ENCODE results near the gene TCP11L2.

Gene TCP11L2

GRCh38 chr12:106271575-106272505 lies 30.7 kb upstream of the TCP11L2 start:
- no peaks in the 10 kb centered on the region for H3K79me2 ChIP-seq (ENCODE audit: insufficient read depth, low read length)
- TF ChIP-seq EZH2 (IDR thresholded peaks at IDR 0.05; ENCODE audit: borderline replicate concordance, low read depth, low read length, severe bottlenecking): no peak
- TF ChIP-seq, protein P1, sequence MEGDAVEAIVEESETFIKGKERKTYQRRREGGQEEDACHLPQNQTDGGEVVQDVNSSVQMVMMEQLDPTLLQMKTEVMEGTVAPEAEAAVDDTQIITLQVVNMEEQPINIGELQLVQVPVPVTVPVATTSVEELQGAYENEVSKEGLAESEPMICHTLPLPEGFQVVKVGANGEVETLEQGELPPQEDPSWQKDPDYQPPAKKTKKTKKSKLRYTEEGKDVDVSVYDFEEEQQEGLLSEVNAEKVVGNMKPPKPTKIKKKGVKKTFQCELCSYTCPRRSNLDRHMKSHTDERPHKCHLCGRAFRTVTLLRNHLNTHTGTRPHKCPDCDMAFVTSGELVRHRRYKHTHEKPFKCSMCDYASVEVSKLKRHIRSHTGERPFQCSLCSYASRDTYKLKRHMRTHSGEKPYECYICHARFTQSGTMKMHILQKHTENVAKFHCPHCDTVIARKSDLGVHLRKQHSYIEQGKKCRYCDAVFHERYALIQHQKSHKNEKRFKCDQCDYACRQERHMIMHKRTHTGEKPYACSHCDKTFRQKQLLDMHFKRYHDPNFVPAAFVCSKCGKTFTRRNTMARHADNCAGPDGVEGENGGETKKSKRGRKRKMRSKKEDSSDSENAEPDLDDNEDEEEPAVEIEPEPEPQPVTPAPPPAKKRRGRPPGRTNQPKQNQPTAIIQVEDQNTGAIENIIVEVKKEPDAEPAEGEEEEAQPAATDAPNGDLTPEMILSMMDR (IDR thresholded peaks at IDR 0.05; ENCODE audit: borderline replicate concordance, extremely low read depth, low read length, poor library complexity, severe bottlenecking): no peak
- H3K9ac ChIP-seq (ENCODE audit: low read depth, low read length): no peak overlapping the region
- H3K36me3 ChIP-seq (ENCODE audit: insufficient read depth, low read length): no peaks in the 10 kb centered on the region
- H3K9me3 ChIP-seq (ENCODE audit: insufficient read depth, low read length, severe bottlenecking): no peaks in the 10 kb centered on the region
- no peak overlapping the region for H2AFZ ChIP-seq (ENCODE audit: low read depth, low read length)
- ATAC-seq (ENCODE audit: insufficient read depth, low read depth) (no peak), DNase-seq (no peak)
- peaks cover 13% of the 10 kb centered on the region for H3K27me3 ChIP-seq (ENCODE audit: insufficient read depth, low read length, poor library complexity)
- H4K20me1 ChIP-seq (ENCODE audit: insufficient read depth, low read length): no peaks in the 10 kb centered on the region
- H3K4me1 ChIP-seq (ENCODE audit: insufficient read depth, low read length): no peaks in the 10 kb centered on the region
- H3K4me2 ChIP-seq (ENCODE audit: insufficient read depth, low read length): no peak overlapping the region
- H3K4me3 ChIP-seq (ENCODE audit: low read depth in 1 of 2, low read length in 2 of 2): no peak overlapping the region
- no peak overlapping the region for H3K27ac ChIP-seq (ENCODE audit: low read length)

DNA sequence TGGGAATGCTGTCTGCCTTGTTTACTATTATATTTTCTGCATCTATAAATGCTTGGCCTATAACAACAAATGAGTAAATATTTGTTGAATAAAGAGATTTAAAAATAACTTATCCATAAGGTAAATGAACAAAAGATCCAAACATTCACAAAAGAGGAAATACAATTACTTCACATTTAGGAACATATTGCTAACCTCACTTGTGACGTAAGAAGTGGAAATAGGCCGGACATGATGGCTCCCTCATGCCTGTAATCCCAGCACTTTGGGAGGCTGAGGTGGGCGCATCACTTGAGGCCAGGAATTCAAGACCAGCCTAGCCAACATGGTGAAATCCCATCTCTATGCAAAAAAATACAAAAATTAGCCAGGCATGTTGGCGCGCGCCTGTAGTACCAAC lies 29.0 kb upstream of the TCP11L2 start:
- peaks cover 10% of the 10 kb centered on the region for H3K27me3 ChIP-seq (ENCODE audit: insufficient read depth, low read length, poor library complexity)
- no peak overlapping the region for H3K4me3 ChIP-seq (ENCODE audit: low read depth in 1 of 2, low read length in 2 of 2)
- no peak for TF ChIP-seq EZH2 (IDR thresholded peaks at IDR 0.05; ENCODE audit: borderline replicate concordance, low read depth, low read length, severe bottlenecking)
- H4K20me1 ChIP-seq (ENCODE audit: insufficient read depth, low read length): no peaks in the 10 kb centered on the region
- ATAC-seq (ENCODE audit: insufficient read depth, low read depth): no peak
- no peaks in the 10 kb centered on the region for H3K9me3 ChIP-seq (ENCODE audit: insufficient read depth, low read length, severe bottlenecking)
- H3K9ac ChIP-seq (ENCODE audit: low read depth, low read length): no peak overlapping the region
- H2AFZ ChIP-seq (ENCODE audit: low read depth, low read length): no peak overlapping the region
- H3K4me2 ChIP-seq (ENCODE audit: insufficient read depth, low read length): no peak overlapping the region
- H3K36me3 ChIP-seq (ENCODE audit: insufficient read depth, low read length): no peaks in the 10 kb centered on the region
- no peak overlapping the region for H3K27ac ChIP-seq (ENCODE audit: low read length)
- no peaks in the 10 kb centered on the region for H3K79me2 ChIP-seq (ENCODE audit: insufficient read depth, low read length)
- DNase-seq: no peak
- no peaks in the 10 kb centered on the region for H3K4me1 ChIP-seq (ENCODE audit: insufficient read depth, low read length)

DNA sequence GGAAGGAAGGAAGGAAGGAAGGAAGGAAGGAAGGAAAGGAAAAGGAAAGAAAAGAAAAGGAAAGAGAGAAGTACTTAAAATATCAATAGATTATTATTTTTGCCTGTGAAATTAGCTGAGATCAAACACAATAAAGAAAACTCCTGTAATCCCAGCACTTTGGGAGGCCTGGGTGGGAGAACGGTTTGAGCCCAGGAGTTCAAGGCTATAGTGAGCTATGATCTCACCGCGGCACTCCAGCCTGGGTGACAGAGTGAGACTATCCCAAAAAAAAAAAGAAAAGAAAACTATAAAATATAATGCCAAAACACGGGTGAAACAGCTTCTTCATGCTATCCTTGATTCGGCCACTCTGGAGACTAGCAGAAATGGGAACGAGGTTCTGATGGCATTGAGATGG lies 28.5 kb upstream of the TCP11L2 start:
- TF ChIP-seq EZH2 (IDR thresholded peaks at IDR 0.05; ENCODE audit: borderline replicate concordance, low read depth, low read length, severe bottlenecking): no peak
- TF ChIP-seq, protein P1 (IDR thresholded peaks at IDR 0.05; ENCODE audit: borderline replicate concordance, extremely low read depth, low read length, poor library complexity, severe bottlenecking): no peak
- Histone ChIP-seq H3K27ac (ENCODE audit: low read length) (no peak overlapping the region), H3K27me3 (ENCODE audit: insufficient read depth, low read length, poor library complexity) (peaks cover 10% of the 10 kb centered on the region), H3K4me2 (ENCODE audit: insufficient read depth, low read length) (no peak overlapping the region), H3K9me3 (ENCODE audit: insufficient read depth, low read length, severe bottlenecking) (no peaks in the 10 kb centered on the region), H3K4me1 (ENCODE audit: insufficient read depth, low read length) (no peaks in the 10 kb centered on the region), H3K9ac (ENCODE audit: low read depth, low read length) (no peak overlapping the region), H2AFZ (ENCODE audit: low read depth, low read length) (no peak overlapping the region), H3K36me3 (ENCODE audit: insufficient read depth, low read length) (no peaks in the 10 kb centered on the region), H3K4me3 (ENCODE audit: low read depth in 1 of 2, low read length in 2 of 2) (no peak overlapping the region), H3K79me2 (ENCODE audit: insufficient read depth, low read length) (no peaks in the 10 kb centered on the region), H4K20me1 (ENCODE audit: insufficient read depth, low read length) (no peaks in the 10 kb centered on the region)
- no peak for DNase-seq
- no peak for ATAC-seq (ENCODE audit: insufficient read depth, low read depth)

- Histone ChIP-seq H2AFZ (ENCODE audit: low read depth, low read length) (no peak overlapping the region), H3K4me2 (ENCODE audit: insufficient read depth, low read length) (no peak overlapping the region), H3K79me2 (ENCODE audit: insufficient read depth, low read length) (no peaks in the 10 kb centered on the region), H3K4me1 (ENCODE audit: insufficient read depth, low read length) (no peaks in the 10 kb centered on the region), H4K20me1 (ENCODE audit: insufficient read depth, low read length) (no peaks in the 10 kb centered on the region), H3K27ac (ENCODE audit: low read length) (no peak overlapping the region), H3K9ac (ENCODE audit: low read depth, low read length) (no peak overlapping the region), H3K9me3 (ENCODE audit: insufficient read depth, low read length, severe bottlenecking) (no peaks in the 10 kb centered on the region), H3K4me3 (ENCODE audit: low read depth in 1 of 2, low read length in 2 of 2) (no peak overlapping the region), H3K36me3 (ENCODE audit: insufficient read depth, low read length) (no peaks in the 10 kb centered on the region), H3K27me3 (ENCODE audit: insufficient read depth, low read length, poor library complexity) (peaks cover 10% of the 10 kb centered on the region)
- TF ChIP-seq, protein P1 (IDR thresholded peaks at IDR 0.05; ENCODE audit: borderline replicate concordance, extremely low read depth, low read length, poor library complexity, severe bottlenecking): no peak
- TF ChIP-seq EZH2 (IDR thresholded peaks at IDR 0.05; ENCODE audit: borderline replicate concordance, low read depth, low read length, severe bottlenecking): no peak
- no peak for ATAC-seq (ENCODE audit: insufficient read depth, low read depth)
- no peak for DNase-seq
These were observed 27.9 kb upstream of the TCP11L2 start for GRCh38 chr12:106274575-106275121.
